ENCODE measurements around the gene WDR81.
"Not testable (repeated sequence)": the region's sequence is repeated elsewhere in the genome, so short reads cannot be mapped to it uniquely, and the experiment has no call there.

The WDR81 gene

DNA sequence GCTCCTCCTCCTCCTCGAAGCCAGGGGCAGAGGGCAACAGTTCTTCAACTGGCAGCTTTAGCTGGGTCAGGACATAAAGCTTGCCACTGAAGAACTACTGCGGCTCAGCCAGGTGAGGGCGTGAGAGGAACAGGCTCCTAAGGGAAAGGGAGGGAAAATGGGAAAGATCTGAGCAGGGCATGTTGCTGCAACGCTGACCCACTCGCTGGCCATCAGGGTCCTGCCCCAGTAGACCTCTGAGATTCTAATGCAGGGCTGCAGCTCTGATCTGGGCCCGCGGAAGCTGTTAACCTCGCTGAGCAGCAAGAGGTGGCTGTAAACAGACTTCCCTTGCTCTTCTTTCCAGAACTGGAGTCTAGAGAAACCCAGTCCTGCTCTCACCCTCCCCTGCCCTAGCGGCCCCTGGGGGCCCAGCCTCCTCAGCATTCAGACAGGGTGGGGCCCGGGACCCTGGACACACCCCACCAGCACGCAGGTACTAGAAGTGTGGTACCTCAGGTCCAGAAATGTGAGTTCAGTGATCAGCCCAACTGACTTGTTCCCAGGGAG is 10.6 kb upstream of the WDR81 start:
- DNase-seq, result peak; percentile 7

DNA sequence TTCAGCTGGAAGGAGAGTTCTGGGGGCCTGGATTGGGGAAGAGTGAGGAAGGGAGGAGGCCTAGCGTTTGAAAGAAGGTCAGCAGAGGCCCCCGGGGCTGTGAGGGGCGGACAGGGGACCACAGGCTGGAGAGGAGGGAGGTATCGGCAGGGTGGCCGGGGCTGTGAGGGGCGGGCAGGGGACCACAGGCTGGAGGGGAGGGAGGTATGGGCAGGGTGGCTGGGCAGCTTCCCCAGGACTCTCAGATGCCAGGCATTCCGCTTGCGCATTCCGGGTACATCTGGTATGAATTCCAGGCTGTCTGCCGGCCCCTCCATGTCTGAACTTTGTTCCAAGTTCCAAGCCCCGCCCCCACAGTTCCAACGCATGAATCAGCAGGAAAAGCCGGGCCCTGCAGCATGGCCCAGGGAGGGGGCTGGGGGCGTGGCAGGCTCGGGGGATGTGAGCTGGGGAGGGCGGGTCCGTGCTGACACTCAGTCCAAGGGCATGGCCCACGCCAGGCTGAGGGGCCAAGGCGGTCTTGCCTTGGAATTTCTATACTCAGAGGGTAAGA is 10.0 kb upstream of the WDR81 start:
- DNase-seq, result peak; percentile 30

DNA sequence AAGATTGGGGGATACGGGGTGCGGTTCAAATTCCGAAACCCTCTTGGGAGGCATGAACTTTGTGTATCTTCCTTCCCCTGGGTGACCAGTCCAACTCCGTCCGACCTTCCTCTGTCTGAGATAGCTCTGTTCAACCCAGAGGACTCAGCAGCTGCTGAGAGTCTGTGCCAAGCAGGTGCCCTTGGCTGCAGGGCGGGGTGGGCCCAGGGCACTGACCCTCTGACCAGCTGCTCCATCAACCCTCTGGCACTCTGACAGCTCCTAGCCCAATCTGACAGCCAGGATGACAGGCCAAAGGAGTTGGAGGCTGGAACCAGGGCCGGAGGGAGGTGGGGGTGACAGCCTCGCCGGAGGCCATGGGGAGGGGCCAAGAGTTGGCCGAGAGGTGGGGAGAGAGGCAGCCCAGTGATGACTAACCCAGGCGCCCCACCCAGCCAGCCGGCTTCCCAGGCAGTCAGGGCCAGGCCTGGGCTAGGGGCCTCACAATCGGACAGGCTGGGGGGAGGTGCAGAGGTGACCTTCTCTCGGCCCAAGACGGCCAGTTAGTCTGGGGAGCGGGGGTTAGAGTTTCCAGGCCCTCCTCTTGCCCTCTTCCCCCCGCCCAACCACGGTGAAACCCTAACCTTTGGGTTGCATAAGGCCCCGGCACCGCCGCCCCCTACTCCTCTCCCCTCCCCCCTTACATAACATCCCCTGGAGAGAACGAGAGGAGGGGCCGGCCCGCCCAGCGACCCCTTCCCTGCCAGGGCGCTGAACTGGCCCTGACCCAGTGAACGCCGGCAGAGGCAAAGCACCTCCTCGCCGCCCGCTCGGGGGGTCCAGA is 9.3 kb upstream of the WDR81 start:
- DNase-seq, result no peak

DNA sequence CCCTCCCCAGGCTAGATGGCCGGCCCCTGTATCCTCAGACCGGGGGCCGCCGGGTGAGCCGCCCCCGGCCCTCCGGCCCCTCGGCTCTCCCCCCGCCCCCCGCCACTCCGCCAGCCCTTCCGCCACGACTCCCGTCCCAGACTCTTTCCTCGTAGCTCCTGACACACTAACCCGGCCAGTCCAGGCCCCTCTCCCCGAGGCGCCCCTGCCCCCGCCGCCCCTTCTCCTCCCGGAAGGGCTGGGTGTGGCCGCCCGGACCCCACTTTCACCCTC is 8.8 kb upstream of the WDR81 start:
- DNase-seq, result no peak

GRCh38 chr17:1716076-1716911 is 8.2 kb upstream of the WDR81 start:
- peak; percentile 96 for DNase-seq

- DNase-seq, result peak; percentile 95
These were observed 7.4 kb upstream of the WDR81 start for GRCh38 chr17:1716912-1717695.

DNA sequence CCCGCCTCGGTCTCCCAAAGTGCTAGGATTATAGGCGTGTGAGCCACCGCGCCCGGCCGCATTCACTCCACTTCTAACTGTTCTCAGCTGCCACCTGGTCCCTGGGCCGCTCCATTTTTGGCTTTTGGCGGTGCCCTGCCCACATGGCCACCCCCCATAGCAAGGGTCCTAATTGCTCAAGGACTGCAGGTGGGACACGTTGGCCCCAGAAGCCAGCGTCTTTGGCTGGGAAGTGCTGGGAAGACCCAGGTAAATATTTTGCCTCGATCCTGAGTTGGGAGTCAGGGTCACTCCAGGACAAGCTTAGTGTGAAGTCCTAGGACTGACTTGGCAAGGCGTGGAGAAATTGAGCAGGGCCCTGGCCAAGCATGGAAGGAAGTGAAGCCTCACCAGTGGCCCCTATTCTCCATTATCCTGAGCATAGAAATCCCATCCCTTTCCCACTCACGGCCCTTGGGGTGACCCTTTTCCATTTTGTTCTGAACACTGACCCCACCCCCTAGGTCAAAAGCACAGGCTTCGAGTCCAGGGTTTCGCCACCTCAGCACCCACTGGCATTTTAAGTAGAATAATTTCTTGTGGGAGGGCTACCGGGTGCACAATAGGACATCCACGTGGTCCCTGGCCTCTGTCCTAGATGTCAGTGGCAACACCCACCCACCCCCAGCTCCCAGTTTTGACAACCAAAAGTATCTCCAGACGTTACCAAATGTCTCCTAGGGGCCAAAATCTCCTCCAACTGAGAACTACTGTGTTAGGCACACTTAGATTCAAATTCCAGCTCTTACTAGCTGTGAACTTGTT is 5.9 kb upstream of the WDR81 start:
- DNase-seq, result no peak

- DNase-seq, result peak; percentile 7
These were observed 3.6 kb upstream of the WDR81 start for GRCh38 chr17:1720856-1721386.

GRCh38 chr17:1722022-1722421 is 2.5 kb upstream of the WDR81 start:
- DNase-seq, result not testable (repeated sequence)

- DNase-seq, result no peak
These were observed 551 bp downstream of the WDR81 start for GRCh38 chr17:1724869-1725641.

GRCh38 chr17:1725642-1726511 is 1.4 kb downstream of the WDR81 start:
- no peak for DNase-seq

- no peak for DNase-seq
These were observed 2.2 kb downstream of the WDR81 start for GRCh38 chr17:1726626-1727257.

- no peak for DNase-seq
These were observed 2.8 kb downstream of the WDR81 start for GRCh38 chr17:1727258-1727789.

DNA sequence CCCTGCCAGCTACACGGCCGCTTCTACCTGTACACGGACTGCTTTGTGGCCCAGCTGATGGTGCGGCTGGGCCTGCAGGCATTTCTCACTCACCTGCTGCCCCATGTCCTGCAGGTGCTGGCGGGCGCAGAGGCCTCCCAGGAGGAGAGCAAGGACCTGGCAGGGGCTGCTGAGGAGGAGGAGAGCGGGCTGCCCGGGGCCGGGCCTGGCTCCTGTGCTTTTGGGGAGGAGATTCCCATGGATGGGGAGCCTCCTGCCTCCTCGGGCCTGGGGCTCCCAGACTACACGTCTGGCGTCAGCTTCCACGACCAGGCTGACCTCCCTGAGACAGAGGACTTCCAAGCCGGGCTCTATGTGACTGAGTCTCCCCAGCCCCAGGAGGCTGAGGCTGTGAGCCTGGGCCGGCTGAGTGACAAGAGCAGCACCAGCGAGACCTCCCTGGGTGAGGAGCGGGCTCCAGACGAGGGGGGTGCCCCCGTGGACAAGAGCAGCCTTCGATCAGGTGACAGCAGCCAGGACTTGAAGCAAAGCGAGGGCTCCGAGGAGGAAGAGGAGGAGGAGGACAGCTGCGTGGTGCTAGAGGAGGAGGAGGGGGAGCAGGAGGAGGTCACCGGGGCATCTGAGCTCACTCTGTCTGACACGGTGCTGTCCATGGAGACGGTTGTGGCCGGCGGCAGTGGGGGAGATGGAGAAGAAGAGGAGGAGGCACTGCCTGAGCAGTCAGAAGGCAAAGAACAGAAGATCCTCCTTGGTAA is 3.5 kb downstream of the WDR81 start:
- no peak for DNase-seq

GRCh38 chr17:1729966-1730325 is 5.4 kb downstream of the WDR81 start:
- DNase-seq, result no peak

DNA sequence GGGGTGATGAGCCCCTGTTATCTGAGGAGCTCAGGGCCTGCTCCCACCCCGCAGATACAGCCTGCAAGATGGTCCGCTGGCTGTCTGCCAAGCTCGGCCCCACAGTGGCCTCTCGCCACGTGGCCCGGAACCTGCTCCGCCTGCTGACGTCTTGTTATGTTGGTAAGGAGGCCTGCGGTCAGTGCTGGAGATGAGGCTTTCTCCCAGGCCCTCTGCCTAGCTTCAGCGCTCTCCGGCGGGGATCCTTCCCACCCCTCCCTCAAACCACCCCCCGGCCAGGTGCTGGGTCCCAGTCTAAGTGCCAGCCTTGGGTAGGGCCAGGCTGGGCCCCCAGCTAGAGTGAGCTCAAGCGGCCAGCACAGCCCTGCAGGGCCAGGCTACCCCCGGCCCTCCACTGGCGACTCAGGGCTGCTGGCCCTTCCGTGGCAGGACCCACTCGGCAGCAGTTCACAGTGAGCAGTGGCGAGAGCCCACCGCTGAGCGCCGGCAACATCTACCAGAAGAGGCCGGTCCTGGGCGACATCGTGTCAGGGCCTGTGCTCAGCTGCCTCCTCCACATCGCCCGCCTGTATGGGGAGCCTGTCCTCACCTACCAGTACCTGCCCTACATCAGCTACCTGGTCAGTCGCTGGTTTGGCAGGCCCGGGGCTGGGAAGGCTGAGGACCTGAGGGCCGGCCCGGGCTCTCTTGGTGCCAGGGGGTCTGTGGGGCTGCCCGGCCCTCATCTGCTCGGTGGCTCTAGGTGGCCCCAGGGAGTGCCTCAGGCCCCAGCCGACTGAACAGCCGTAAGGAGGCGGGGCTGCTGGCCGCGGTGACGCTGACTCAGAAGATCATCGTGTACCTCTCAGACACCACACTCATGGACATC is 6.1 kb downstream of the WDR81 start:
- no peak for DNase-seq

DNA sequence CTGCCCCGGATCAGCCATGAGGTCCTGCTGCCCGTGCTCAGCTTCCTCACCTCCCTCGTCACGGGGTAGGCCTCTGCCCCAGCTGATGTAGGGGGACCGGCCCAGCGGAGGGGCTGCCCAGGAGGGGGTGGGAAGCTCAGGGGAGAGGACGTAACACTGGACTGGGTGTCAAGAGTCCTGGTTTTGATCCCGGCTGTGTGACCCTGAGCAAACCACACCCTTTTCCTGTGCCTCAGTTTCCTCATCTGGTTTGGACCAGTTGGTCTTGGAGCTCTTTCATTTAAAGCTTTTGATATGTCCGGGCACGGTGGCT is 6.6 kb downstream of the WDR81 start:
- DNase-seq, result no peak
